Daoy (cell line): ENCODE data around the gene COL13A1. TPM values are rescaled to one million over a fixed set of nuclear protein-coding genes. Genes with fewer than 3 reads are reported as not detected.

Experiments used
- DNase-seq: peaks from one replicate; pipeline ENCODE4 v3.0.0-alpha.2; 2015; ENCODE audit warnings: low read depth
- total RNA-seq: library from RNA; depleted of rRNA; stranded (reverse); fragments of >200 nt; shearing (Covaris generic); gene quantifications from 2 replicates; pipeline ENCODE4 v1.2.3, GENCODE V29; 2014

The COL13A1 gene
- total RNA-seq, 1 experiment from 2014 or later: 19.5 TPM

DNA sequence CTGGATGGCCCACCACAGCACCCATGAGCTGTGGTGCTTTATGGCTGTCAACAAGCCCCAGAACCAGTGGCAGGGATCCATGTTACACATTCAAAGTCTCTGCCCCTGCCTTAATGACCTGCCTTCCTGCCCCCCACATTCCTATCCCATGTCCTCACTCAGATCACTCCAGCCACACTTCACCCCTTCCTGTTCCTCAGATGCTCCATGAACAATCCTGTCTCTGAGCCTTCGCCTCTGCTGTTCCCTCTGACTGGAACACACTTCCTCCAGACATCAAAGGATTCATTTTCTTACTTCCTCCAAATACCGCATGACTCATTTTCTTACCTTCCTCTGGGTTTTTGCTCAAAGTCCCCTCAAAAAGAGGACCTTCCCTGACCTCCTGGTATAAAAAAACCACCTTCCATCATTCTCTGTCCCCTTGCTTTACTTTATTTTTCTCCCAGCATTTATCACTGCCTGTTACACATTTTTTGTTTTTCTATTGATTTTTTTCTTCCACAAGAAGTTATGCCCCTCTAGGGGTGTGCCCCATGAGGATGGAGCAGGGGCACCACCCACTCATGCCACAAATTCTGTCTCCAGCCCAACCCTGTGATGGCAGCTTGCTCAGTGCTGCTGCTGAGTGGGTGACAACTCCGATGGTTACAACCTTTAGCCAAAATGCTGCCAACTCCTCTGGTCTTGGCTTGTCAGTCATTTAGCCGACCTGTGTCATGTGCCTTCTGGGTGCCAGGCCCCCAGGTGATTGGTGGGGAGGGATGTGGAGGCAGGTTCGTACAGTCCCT lies 18.2 kb downstream of the COL13A1 start:
- peak; percentile 58 for DNase-seq

GRCh38 chr10:69820817-69821216 lies 19.1 kb downstream of the COL13A1 start:
- DNase-seq: no peak

- no peak for DNase-seq
These were observed 23.9 kb downstream of the COL13A1 start for GRCh38 chr10:69825604-69826003.

- DNase-seq: no peak
These were observed 24.4 kb downstream of the COL13A1 start for GRCh38 chr10:69826094-69826493.

DNA sequence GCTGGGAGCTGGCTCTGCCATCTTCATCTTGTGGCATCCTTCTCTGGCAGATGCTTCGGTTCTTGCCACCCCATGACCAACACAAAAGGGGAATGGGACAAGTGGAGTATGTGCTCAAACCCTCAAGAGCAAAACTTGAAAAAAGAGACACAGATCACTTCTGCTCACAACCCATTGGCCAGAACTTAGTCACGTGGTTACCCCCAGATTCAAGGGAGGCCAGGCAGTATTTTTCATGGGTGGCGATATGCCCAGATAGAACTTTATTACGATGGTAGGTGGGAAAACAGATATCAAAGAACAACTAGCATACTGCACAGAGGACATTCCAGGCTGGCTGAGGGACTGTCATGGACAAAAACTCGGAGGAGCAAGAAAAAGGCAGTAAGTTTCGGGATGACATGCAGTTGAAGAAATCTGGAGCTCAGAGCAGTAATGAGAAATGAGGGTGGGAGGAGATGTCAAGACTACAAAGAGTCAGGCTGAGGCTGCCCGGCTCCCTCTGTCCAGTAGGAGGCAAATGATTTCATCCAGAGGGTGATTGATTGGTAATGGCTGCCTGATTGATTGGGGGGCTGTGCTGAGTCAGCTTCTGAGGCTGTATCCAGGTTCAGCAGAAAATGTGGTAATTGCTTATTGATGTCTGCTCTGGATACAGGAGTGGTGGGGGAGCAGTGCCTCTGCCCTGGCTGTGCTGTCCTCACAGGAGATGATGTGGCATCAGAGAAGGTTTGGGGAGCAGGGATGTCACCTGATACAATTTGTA lies 25.3 kb downstream of the COL13A1 start:
- no peak for DNase-seq

- DNase-seq: no peak
These were observed 26.6 kb downstream of the COL13A1 start for GRCh38 chr10:69828144-69828870.

DNA sequence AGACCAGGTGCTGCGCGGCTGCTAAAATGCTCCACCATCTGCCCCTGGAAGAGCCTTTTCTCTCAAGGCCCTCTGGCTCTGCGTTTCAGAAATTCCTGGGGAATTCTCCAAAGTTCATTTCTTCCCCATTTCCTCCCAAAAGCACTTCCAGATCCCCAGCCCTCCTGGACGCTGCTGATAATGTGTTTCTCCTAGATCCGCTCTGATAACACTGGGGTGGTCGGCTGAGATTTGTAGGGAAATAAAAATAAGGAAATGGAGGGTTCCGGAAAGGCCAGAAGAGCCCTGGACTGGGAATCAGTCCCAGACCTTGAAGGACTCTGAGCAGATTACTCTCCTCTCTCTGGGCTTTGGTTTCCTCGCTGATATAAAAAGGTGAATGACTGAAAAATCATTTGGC lies 28.1 kb downstream of the COL13A1 start:
- no peak for DNase-seq

DNA sequence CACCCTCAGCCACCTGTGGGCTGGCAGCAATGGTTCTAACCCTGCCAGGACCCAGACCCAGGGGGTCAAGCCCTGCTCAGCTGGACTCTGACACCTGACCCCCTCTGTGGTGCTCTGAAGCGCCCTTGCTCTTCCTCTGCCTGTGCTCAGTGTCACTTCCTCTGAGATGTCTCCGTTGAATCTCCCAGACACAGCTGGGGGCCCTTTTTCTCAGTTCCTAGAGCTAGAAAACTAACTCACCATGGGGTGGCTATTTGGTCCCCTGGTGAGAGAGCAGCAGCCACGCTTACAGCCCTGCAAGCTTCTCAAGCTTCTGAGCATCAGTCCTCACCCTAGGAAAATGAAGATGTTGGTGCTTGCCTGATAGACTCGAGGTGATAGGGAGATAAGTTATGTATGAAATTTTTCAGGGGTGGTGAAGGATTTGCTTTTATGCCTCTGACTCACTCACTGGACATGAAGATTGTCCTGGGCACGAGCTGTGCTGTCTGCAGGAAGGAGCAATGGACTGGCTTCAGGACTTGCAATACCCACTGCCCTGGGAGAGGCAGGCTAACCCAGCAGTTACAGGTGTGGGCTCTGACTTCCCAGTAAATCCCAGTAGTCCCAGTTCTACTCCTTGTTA lies 29.6 kb downstream of the COL13A1 start:
- no peak for DNase-seq

GRCh38 chr10:69835233-69835632 lies 33.5 kb downstream of the COL13A1 start:
- DNase-seq: no peak

DNA sequence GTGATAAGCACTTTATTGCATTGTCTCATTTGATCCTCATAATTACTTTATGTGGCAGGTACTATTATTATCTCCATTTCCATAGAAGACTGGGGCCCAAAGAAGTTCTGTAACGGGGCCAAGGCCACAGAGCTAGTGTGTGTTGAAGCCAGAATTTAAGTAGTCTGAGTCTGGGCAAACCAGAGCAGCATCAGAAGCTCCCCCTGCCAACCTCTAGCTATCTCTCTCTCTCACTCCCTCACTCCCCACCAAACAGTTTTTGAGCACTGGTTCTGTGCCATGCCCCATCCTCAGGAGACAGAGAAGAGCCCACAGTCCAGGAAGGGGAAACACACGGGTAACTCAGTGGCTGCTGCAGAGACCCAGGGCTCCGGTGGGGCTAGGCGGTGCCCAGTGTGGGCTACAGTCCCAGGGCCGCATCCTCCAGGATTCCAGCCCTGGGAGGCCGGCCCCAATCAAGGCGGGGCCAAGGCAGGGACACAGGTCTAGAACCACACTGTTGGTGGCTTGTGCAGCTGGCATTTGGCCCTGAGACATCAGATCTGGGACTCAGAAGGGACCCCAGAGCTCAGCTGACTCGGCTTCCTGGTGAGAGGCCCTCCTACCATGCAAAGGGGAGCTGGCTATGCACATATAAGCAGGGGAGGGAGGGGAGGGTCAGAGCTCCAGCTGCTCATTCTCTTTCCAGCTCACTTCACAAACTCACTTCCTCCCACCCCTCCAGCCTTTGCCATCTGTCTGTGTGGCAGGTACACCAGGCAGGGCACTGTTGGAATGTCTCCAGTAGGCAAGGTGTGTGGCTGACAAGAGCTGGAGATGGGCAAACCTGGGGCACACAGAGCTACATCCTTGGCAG lies 34.4 kb downstream of the COL13A1 start:
- no peak for DNase-seq

DNA sequence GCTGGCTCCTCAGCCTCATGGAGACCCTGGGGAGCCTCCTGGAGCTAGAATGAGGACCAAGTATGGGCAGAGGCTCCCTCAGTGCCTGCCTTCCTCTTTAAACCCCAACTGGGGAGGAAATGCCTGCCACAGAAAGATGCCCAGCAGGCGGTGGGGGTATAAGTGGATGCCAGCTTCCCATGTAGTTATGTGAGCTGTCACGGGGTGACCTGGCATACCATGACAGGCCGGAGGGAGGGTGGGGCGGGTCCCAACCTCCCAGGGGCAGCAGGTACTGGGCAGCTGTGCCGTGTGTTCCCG lies 35.0 kb downstream of the COL13A1 start:
- no peak for DNase-seq

DNA sequence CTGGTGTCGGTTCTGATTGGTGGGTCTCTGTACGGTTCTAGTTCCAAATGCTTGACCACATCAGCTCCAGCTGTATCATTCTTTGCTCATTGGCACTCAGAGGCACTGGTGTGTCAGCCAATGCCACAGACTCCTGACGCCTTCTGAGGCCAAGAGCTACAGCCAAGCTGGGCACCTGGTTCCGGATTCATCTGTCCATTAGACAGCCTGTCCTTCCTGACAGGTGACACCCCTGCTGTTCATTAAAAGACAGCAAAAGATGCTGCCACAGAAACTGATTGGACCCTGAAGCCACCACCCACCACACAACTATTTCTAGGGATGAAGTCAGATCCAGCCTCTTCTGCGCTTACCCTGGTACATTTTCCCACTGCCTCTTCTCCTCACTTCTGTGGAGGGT lies 35.6 kb downstream of the COL13A1 start:
- no peak for DNase-seq

DNA sequence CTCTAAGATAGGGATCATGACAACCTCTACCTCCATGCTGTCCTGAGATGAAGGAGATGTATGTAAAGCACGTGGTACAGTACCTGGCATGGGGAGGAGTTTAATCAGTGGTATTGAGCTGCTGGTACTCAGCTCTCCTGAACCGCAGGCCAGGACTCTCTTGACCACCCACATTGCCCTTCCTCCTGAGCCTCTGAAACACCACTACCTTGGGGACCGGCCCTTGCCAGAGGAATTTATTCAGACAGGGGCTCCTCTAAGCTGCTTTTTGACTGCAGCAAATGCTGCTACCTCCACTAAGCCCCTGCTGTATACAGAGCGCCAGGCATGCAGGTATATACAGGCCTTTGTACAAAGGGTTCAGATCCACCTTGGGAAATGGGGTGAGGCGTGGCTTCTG lies 36.7 kb downstream of the COL13A1 start:
- DNase-seq: no peak

DNA sequence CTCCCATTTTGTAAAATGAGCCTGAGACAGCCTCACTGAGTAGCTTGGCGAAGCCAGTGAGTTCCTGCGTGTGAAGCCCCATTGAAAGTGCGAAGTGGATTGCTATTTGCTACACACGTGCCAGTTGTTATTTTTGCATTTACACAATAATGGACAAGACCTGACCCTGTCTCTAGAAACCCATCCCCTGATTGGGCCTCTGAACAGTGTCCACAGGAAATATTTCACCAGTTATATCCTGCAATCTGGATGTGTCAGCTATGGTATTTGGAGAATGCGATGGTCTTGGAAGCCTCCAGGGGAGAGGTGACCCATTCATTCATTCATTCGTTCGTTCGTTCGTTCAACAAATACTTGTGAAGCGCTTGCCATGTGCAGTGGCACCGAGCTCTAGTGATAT lies 37.1 kb downstream of the COL13A1 start:
- DNase-seq: peak; percentile 27

DNA sequence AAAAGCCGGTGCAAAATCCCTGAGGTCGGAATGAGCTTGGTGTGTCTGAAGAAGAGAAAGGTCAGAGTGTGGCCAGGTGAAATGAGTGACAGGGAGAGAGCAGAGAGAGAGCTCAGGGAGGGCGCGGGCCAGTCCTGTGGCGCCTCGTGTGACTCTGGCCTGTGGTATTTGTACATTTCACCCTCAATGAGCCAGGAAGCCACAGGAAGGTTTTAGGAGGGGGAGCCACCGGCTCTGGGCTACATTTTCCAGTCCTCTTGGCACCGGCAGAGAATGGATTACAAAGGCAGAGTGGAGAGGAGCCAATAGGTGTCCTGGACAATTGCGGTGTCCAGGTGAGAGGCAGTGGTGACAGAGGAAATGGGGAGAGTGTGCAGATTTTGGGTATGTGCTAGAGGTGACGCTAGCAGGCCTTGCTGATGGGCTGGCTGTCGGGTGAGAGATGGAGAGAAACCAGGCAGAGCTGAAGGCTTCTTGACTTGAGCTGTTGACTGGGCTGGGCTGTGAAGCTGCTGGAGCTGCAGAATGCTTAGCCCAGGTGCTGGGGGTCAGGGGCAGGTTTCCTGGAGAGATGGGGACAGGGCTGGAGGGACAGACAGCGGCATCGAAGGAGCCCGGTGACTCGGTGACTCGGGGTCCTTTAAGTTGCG lies 38.1 kb downstream of the COL13A1 start:
- DNase-seq: peak; percentile 62

DNA sequence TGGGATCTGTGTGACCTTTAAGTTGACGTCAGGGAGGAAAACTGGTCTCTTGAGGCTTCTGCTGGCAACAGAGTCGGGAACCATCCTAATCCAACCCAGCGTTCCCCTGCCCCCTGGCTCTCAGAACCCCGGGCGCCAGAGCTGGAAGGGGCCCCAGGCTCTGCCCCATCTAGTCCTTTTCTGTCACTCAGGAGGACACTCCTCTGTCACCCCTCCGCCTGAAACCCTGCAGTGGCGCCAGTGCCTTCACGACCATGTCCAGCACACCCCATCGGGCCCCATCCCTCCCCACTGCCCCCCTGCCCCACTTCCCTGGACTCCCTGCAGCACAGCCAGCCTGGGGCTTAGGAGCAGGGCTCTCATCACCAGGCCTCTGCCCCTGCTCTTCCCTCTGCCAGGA lies 39.1 kb downstream of the COL13A1 start:
- no peak for DNase-seq

DNA sequence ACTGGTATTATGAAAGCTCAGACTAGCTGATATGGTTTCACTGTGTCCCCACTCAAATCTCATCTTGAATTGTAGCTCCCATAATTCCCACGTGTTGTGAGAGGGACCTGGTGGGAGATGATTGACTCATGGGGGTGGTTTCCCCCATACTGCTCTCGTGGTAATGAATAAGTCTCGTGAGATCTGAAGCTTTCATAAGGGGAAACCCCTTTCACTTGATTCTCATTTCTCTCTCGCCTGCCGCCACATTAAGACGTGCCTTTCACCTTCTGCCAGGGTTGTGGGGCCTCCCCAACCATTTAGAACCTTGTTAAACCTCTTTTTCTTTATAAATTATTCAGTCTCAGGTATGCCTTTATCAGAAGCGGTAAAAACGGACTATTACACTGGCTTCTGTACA lies 40.3 kb downstream of the COL13A1 start:
- DNase-seq: no peak

DNA sequence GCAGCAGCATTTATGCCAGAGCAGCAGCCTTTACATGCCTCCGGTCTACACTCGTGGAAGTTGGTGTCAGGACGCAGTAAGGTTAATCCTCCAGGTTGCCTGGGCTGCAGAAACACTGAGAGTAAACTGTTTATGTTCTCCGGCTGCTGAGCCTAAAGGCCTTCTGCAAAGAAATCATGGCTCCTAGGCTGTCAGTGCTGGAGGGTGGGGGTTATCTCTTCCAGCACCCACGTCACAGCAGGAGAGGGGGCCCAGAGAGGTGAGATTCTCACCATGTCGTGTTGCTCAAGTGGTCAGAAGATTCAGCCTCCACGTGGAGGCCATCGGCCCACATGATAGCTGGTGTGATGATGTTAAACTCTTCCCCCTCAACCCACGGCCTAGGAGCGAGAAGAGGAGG lies 41.2 kb downstream of the COL13A1 start:
- no peak for DNase-seq

- no peak for DNase-seq
These were observed 42.2 kb downstream of the COL13A1 start for GRCh38 chr10:69843923-69844322.

- no peak for DNase-seq
These were observed 43.0 kb downstream of the COL13A1 start for GRCh38 chr10:69844698-69845097.
